GM19455 (cell line): ENCODE measurements around the gene HGF.

Source experiments
- ATAC-seq: cut with Tn5 transposase; IDR thresholded peaks from one replicate; pipeline ENCODE4 v1.9.1; 2021; ENCODE audit not compliant: unreplicated experiment

HGF gene

DNA sequence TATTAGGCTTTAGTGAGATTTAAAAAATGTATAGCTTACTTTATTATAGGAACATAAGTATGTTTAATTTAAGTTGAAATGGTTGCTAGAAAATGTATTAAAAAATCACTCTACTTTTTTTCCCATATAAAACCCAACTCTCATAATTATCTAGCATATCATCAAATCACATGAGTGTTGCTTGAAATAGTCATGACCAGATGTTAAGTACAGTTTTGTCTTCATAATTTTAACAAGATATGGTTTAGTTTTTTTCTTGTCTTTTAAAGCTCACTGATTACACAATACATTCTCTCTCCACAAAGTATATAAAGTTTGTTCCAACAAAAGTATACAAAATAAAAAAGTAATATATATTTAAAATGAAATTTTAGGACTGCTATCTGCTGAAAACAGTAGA lies 82.8 kb downstream of the HGF start:
- no peak for ATAC-seq

- ATAC-seq: no peak
These were observed 84.5 kb downstream of the HGF start for GRCh38 chr7:81685270-81685868.

DNA sequence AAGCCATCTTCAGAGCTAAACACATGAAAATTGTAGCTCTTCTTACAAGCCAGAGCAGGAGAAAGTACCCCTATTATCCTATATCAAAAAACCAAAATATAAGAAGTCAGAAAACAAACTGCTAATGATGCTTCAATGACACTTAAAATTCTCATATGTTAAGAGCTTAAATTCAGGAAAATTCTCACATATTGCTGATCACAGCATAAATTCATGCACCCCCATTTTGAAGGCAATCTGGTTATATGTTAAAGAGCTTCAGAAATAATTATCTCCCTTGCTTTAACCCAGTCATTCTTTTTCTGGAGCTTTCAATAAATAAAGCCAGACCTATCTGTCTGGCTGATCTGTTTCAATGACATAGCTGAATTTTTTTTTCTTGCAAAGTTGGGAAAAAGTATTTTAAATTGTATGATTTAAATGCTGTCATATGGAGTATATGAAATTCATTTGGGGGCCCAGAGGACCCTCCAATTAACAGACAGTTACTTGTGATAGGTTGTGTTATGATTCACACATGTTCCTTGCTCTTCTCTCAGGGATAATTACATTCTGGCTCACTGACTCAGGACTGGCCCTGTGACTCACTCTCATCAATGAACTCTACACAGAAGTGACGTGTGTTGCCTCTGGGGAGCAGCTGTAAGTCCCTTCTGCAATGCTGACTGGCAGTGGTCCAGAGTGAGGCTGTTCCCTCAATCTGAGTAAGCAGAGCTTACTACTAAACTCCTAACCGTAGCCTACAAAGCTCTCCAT lies 85.2 kb downstream of the HGF start:
- no peak for ATAC-seq

GRCh38 chr7:81684033-81684432 lies 85.8 kb downstream of the HGF start:
- ATAC-seq: no peak

- ATAC-seq: no peak
These were observed 87.0 kb downstream of the HGF start for GRCh38 chr7:81682873-81683272.

- no peak for ATAC-seq
These were observed 89.7 kb downstream of the HGF start for GRCh38 chr7:81680120-81680519.

GRCh38 chr7:81676813-81677212 lies 93.0 kb downstream of the HGF start:
- no peak for ATAC-seq

- ATAC-seq: no peak
These were observed 93.6 kb downstream of the HGF start for GRCh38 chr7:81676105-81676811.

- ATAC-seq: no peak
These were observed 95.4 kb downstream of the HGF start for GRCh38 chr7:81674431-81674830.

- ATAC-seq: no peak
These were observed 97.0 kb downstream of the HGF start for GRCh38 chr7:81672872-81673271.

DNA sequence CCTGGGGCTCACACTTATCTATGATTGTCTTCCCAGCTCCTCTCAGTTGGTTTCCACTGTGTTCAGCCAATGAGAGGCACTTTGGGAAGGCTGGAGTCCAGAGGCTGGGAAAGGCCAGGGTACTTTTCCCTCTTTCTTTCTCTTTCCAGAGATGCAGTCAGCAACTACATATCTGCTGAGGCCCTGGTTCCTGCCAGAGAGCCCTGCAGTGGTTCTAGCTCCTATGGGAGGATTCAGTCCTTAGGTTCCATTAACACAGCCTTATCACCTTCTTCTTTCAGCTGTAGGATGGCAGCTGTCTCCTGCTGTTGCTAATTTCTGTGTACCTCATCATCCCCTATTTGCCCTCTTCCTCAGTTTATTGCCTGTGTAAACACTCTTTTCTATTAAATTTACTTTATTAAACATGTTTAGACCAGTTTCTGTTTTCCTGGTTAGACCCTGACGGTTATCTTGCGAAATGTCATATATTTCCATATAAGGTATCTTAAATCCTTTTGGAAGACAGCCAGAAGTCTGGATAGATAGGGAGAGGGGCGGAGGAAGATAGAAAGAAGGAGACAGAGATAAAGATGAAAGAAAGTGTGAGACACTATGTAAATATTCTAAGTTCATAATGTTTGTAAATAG lies 100.3 kb downstream of the HGF start:
- ATAC-seq: no peak

GRCh38 chr7:81666209-81666608 lies 103.6 kb downstream of the HGF start:
- no peak for ATAC-seq

DNA sequence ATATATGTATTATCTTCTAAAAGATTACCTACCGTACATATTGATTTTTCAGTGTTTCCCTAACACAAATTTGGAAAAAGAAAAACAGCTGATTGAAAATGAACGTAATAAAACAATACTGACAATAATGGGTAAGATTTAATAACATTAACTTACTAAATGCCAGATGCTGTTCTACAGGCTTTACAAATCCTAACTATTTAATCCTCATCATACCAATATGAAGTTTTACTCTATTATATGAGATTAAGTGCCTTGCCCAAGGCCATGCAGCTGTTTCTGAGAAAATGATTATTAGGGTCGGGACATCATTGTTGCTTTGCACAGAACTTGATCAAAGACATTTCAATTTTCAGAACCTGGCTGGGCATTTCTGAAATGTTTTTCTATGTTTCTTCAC lies 104.6 kb downstream of the HGF start:
- no peak for ATAC-seq

DNA sequence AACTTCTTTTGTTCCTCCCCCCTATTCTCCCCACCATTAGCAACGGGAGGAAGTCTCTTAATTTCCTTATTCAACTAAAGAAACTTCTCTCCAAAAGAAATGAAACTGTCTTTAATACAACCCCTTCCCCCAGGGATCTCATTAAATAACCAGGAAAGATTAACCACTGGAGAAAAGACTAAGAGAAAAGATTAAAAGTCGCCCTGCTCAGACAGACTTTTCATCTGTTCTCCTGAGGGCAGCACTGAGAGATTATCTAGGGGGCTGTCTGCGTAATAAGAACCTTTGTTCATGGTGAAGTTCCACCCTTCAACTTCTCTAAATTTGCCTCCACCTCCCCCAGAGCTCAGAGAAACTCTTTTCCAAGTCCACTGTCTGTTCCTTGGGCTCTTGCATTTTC lies 105.5 kb downstream of the HGF start:
- no peak for ATAC-seq

GRCh38 chr7:81662531-81662930 lies 107.3 kb downstream of the HGF start:
- ATAC-seq: no peak

- ATAC-seq: no peak
These were observed 110.0 kb downstream of the HGF start for GRCh38 chr7:81659697-81660395.

DNA sequence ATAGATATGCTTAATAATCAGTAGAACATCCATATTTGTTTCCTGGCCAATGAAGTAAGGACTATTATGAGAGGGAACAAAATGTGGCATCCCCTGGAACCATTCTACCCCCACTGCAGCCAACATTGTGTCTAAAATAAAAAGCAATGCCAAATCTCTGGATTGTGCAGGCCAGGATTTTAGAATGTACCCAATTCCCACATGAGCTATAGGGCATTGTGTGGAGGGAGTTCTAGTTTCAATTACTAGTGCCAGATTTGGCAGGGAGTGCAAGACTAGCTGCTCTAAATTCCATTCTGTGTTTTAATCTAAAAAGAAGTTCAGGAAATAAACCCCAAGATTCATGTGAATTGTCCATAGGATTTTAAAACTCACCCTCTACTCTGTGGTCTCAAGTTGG lies 112.3 kb downstream of the HGF start:
- no peak for ATAC-seq

- no peak for ATAC-seq
These were observed 114.6 kb downstream of the HGF start for GRCh38 chr7:81655271-81655670.

- no peak for ATAC-seq
These were observed 117.6 kb downstream of the HGF start for GRCh38 chr7:81652225-81652624.
